HepG2 (cell line): ENCODE results near the gene SAMSN1. TPM values are rescaled to one million over a fixed set of nuclear protein-coding genes. Genes with fewer than 3 reads are reported as not detected.

Experiments used
- ATAC-seq: fragments of 200-7000 bp; cut with Tn5 transposase; 3 replicates; pipeline ENCODE4 v1.9.1; 2020; ENCODE audit warnings: mild to moderate bottlenecking, moderate library complexity
- BruUV-seq: library from RNA; stranded (reverse); fragments of 400-500 nt; replicated peaks from 2 replicates; lab custom pipeline; 2021; lab: Mats Ljungman, UMichigan
- CTCF ChIA-PET: fragments of 300-600 bp; formaldehyde crosslinking; extraction: SDS; loops from one replicate; lab custom pipeline; 2021; ENCODE audit warnings: low total read pairs, inconsistent platforms, low intra/inter-chr PET ratio; lab: Yijun Ruan, JAX
- POLR2A ChIA-PET: fragments of 350-600 bp; sonication (Branson Sonifier 250); formaldehyde crosslinking; loops from one replicate; lab custom pipeline; 2020; ENCODE audit warnings: antibody characterized with exemption, inconsistent platforms; lab: Yijun Ruan, JAX
- DNase-seq: peaks from one replicate; pipeline ENCODE4 v3.0.0-alpha.2; 2015; ENCODE audit warnings: low spot score
- FAIRE-seq: peaks from 3 replicates; lab custom pipeline; 2011; peaks lifted over from hg19 to GRCh38; lab: Jason Lieb, UNC
- H2AFZ ChIP-seq: one replicate; pipeline ENCODE4 v1.6.1; 2011; ENCODE audit warnings: low read length, inconsistent platforms
- H3K27ac ChIP-seq: fragments of 300-600 bp; 3 replicates; pipeline ENCODE4 v1.8.0; 2011; ENCODE audit warnings: mixed run types, mild to moderate bottlenecking, mixed read lengths, low read length, inconsistent platforms; ENCODE audit not compliant: insufficient read depth; ENCODE audit errors: extremely low read length
- H3K27me3 ChIP-seq, 2 experiments: fragments of 200-600 bp in 1 of 2; 2 replicates in 1 of 2; 3 replicates in 1 of 2; pipeline versions ENCODE4 v1.6.0 to v1.8.0; 2011; ENCODE audit warnings: low read length in 2 of 2, mild to moderate bottlenecking in 2 of 2, moderate library complexity in 2 of 2, inconsistent platforms in 1 of 2; ENCODE audit not compliant: insufficient read depth in 2 of 2, control insufficient read depth in 1 of 2
- H3K36me3 ChIP-seq, 2 experiments: fragments of 200-600 bp in 1 of 2; replicated peaks in 1 of 2; 2 replicates in 1 of 2; 3 replicates in 1 of 2; pipeline versions ENCODE4 v1.5.1 to v1.8.0; 2011; ENCODE audit warnings: low read length in 2 of 2, inconsistent platforms in 1 of 2; ENCODE audit not compliant: insufficient read depth in 2 of 2, control insufficient read depth in 1 of 2
- H3K4me1 ChIP-seq: 2 replicates; pipeline ENCODE4 v1.5.1; 2012; ENCODE audit warnings: low read length, inconsistent platforms; ENCODE audit not compliant: insufficient read depth
- H3K4me2 ChIP-seq: 2 replicates; pipeline ENCODE4 v1.6.0; 2011; ENCODE audit warnings: low read depth, low read length, inconsistent platforms
- H3K4me3 ChIP-seq, 3 experiments: fragments of 200-600 bp in 1 of 3; sonication (generic), shearing (Covaris generic) in 1 of 3; replicated peaks in 1 of 3; 2 replicates each; pipeline ENCODE4 v1.5.1; 2011 to 2016; ENCODE audit warnings: low read length in 3 of 3, inconsistent platforms in 2 of 3, low read depth in 2 of 3, mild to moderate bottlenecking in 2 of 3, control low read depth in 1 of 3, mixed read lengths in 1 of 3; ENCODE audit not compliant: insufficient read depth in 1 of 3
- H3K79me2 ChIP-seq: one replicate; pipeline ENCODE4 v1.6.1; 2011; ENCODE audit warnings: low read length, inconsistent platforms; ENCODE audit not compliant: insufficient read depth
- H3K9ac ChIP-seq: 2 replicates; pipeline ENCODE4 v1.6.0; 2011; ENCODE audit warnings: mild to moderate bottlenecking, low read depth, low read length, inconsistent platforms; ENCODE audit not compliant: insufficient read depth
- H3K9me3 ChIP-seq: 2 replicates; pipeline ENCODE4 v1.5.1; 2012; ENCODE audit warnings: mild to moderate bottlenecking, low read length
- H4K20me1 ChIP-seq: 2 replicates; pipeline ENCODE4 v1.6.0; 2011; ENCODE audit warnings: inconsistent platforms, mild to moderate bottlenecking, low read length, moderate library complexity; ENCODE audit not compliant: insufficient read depth
- AGO2 ChIP-seq: fragments of 200-400 bp; formaldehyde crosslinking; optimal IDR thresholded peaks from 2 replicates; pipeline ENCODE3; 2017; ENCODE audit warnings: mild to moderate bottlenecking, low read depth, low read length, moderate library complexity
- HOXA3 ChIP-seq: sonication (generic); formaldehyde crosslinking; IDR thresholded peaks from 2 replicates; pipeline ENCODE4 v1.5.0; 2020; ENCODE audit warnings: missing genetic modification reagents
- NFKB2 ChIP-seq: sonication (generic); formaldehyde crosslinking; IDR thresholded peaks from 2 replicates; pipeline ENCODE4 v1.4.0; 2020; ENCODE audit warnings: missing genetic modification reagents, borderline replicate concordance
- PBX3 ChIP-seq: sonication (generic); formaldehyde crosslinking; IDR thresholded peaks from 2 replicates; pipeline ENCODE4 v1.8.1; 2023; ENCODE audit warnings: missing genetic modification reagents, inconsistent platforms, borderline replicate concordance
- PRMT3 ChIP-seq: sonication (generic); formaldehyde crosslinking; IDR thresholded peaks from 2 replicates; pipeline ENCODE4 v1.8.1; 2022; ENCODE audit warnings: low read depth, mild to moderate bottlenecking, moderate library complexity, missing genetic modification reagents, borderline replicate concordance
- RELA ChIP-seq: sonication (generic); formaldehyde crosslinking; IDR thresholded peaks from 2 replicates; pipeline ENCODE4 v1.4.0; 2020; ENCODE audit warnings: missing genetic modification reagents
- SIX4 ChIP-seq: sonication (generic); formaldehyde crosslinking; IDR thresholded peaks from 2 replicates; pipeline ENCODE4 v1.4.0; 2020; ENCODE audit warnings: missing genetic modification reagents
- XRCC5 ChIP-seq: fragments of 200-400 bp; formaldehyde crosslinking; optimal IDR thresholded peaks from 2 replicates; pipeline ENCODE3; 2017; ENCODE audit warnings: mild to moderate bottlenecking, low read length
- ZFP36L2 ChIP-seq: sonication (generic); formaldehyde crosslinking; IDR thresholded peaks from 2 replicates; pipeline ENCODE4 v1.4.0; 2020; ENCODE audit warnings: missing genetic modification reagents
- ZMYM2 ChIP-seq: sonication (generic); formaldehyde crosslinking; IDR thresholded peaks from 2 replicates; pipeline ENCODE4 v1.8.0; 2022; ENCODE audit warnings: mild to moderate bottlenecking, missing genetic modification reagents
- ZNF841 ChIP-seq: sonication (generic); formaldehyde crosslinking; IDR thresholded peaks from 2 replicates; pipeline ENCODE4 v1.8.1; 2023; ENCODE audit warnings: missing genetic modification reagents, borderline replicate concordance
- ZSCAN31 ChIP-seq: sonication (generic); formaldehyde crosslinking; IDR thresholded peaks from 2 replicates; pipeline ENCODE4 v1.5.0; 2020; ENCODE audit warnings: low read depth, mild to moderate bottlenecking, missing genetic modification reagents
- WGBS: methylation state at CpG from one replicate; pipeline ENCODE4 v1.1.6; 2017; ENCODE audit warnings: low lambda C conversion rate; 5-methylcytosine and 5-hydroxymethylcytosine counted together
- in situ Hi-C: cut with HindIII; loops from 2 replicates; pipeline ENCODE4 v1.10.0; 2017; ENCODE audit warnings: low pct_unique_long_range_greater_than_20kb; ENCODE audit not compliant: extremely low pct_ligation_motif_present
- intact Hi-C: fragments of 100-400 bp; cut with micrococcal nuclease; formaldehyde crosslinking; loops from one replicate; pipeline ENCODE4 v1.10.0; 2022; ENCODE audit not compliant: unreplicated experiment
- polyA plus RNA-seq, 8 experiments: library from polyadenylated mRNA; depleted of rRNA in 3 of 8; stranded (reverse) in 7 of 8; unstranded in 1 of 8; fragments of >200 nt; fragmentation: Illumina TruSeq in 4 of 8; extraction: Trizol in 4 of 8; gene quantifications; 2 replicates each; pipeline versions ENCODE4 v1.2.1 to v1.2.3, GENCODE V29; 2011 to 2016; ENCODE audit warnings: low read depth in 4 of 8, missing spikeins in 1 of 8, mixed read lengths in 1 of 8; ENCODE audit not compliant: insufficient read depth in 1 of 8
- total RNA-seq, 5 experiments: library from RNA; depleted of rRNA; stranded (reverse); fragments of >200 nt; fragmentation: Illumina TruSeq; extraction: Trizol; gene quantifications; 2 replicates each; pipeline ENCODE4 v1.2.3, GENCODE V29; 2016; ENCODE audit warnings: low read depth in 1 of 5
- TF ChIP-seq, protein P1 (sequence below): sonication (generic); formaldehyde crosslinking; conservative IDR thresholded peaks from 2 replicates; pipeline ENCODE4 v1.4.0; 2020; ENCODE audit warnings: missing genetic modification reagents
- TF ChIP-seq, protein P2 (sequence below): sonication (generic); formaldehyde crosslinking; IDR thresholded peaks from 2 replicates; pipeline ENCODE4 v1.9.0; 2021; ENCODE audit warnings: missing genetic modification reagents, borderline replicate concordance

SAMSN1 gene
- total and polyA plus RNA-seq, 2 of the 13 experiments (the other 11 are each of a cell fraction or from before 2014, with no cell fraction given) = 0.09 TPM; not detected in 1

GRCh38 chr21:14469641-14470040 lies 76.5 kb downstream of the SAMSN1 start:
- no peaks in the 10 kb centered on the region for H4K20me1 ChIP-seq
- WGBS = 5% methylated on average over 4 of the region's 4 CpGs
- H3K4me1 ChIP-seq = no peaks in the 10 kb centered on the region
- no peak overlapping the region for H2AFZ ChIP-seq
- in situ Hi-C loops (no loop called here), intact Hi-C loops (no loop called here)
- no peak for TF ChIP-seq AGO2
- no peak for TF ChIP-seq HOXA3 (CRISPR knock-in tag)
- TF ChIP-seq XRCC5 = no peak
- no peak for TF ChIP-seq ZSCAN31 (CRISPR knock-in tag)
- TF ChIP-seq PBX3 (CRISPR knock-in tag) = no peak
- TF ChIP-seq, protein P1, sequence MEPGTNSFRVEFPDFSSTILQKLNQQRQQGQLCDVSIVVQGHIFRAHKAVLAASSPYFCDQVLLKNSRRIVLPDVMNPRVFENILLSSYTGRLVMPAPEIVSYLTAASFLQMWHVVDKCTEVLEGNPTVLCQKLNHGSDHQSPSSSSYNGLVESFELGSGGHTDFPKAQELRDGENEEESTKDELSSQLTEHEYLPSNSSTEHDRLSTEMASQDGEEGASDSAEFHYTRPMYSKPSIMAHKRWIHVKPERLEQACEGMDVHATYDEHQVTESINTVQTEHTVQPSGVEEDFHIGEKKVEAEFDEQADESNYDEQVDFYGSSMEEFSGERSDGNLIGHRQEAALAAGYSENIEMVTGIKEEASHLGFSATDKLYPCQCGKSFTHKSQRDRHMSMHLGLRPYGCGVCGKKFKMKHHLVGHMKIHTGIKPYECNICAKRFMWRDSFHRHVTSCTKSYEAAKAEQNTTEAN = no peak
- TF ChIP-seq PRMT3 (CRISPR knock-in tag) = no peak
- no peak for TF ChIP-seq SIX4 (CRISPR knock-in tag)
- TF ChIP-seq ZNF841 (CRISPR knock-in tag) = no peak
- no peak for TF ChIP-seq ZMYM2 (CRISPR knock-in tag)
- no peak for TF ChIP-seq RELA (CRISPR knock-in tag)
- no peak for TF ChIP-seq NFKB2 (CRISPR knock-in tag)
- TF ChIP-seq ZFP36L2 = no peak
- TF ChIP-seq, protein P2, sequence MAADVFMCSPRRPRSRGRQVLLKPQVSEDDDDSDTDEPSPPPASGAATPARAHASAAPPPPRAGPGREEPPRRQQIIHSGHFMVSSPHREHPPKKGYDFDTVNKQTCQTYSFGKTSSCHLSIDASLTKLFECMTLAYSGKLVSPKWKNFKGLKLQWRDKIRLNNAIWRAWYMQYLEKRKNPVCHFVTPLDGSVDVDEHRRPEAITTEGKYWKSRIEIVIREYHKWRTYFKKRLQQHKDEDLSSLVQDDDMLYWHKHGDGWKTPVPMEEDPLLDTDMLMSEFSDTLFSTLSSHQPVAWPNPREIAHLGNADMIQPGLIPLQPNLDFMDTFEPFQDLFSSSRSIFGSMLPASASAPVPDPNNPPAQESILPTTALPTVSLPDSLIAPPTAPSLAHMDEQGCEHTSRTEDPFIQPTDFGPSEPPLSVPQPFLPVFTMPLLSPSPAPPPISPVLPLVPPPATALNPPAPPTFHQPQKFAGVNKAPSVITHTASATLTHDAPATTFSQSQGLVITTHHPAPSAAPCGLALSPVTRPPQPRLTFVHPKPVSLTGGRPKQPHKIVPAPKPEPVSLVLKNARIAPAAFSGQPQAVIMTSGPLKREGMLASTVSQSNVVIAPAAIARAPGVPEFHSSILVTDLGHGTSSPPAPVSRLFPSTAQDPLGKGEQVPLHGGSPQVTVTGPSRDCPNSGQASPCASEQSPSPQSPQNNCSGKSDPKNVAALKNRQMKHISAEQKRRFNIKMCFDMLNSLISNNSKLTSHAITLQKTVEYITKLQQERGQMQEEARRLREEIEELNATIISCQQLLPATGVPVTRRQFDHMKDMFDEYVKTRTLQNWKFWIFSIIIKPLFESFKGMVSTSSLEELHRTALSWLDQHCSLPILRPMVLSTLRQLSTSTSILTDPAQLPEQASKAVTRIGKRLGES = no peak
- H3K27me3 ChIP-seq = no peaks in the 10 kb centered on the region
- ChIA-PET CTCF (no interaction called here), POLR2A (no interaction called here)
- no peak for FAIRE-seq
- no peak overlapping the region for H3K9ac ChIP-seq
- no peaks in the 10 kb centered on the region for H3K79me2 ChIP-seq
- H3K4me3 ChIP-seq = no peak overlapping the region
- no peak for DNase-seq
- ATAC-seq = no peak
- H3K36me3 ChIP-seq = no peaks in the 10 kb centered on the region
- no peak overlapping the region for H3K4me2 ChIP-seq
- H3K27ac ChIP-seq = no peak overlapping the region
- no peaks in the 10 kb centered on the region for H3K9me3 ChIP-seq
- no TSS peak for BruUV-seq
